ENCODE data around the gene ACTL9. TPM values are rescaled to one million over a fixed set of nuclear protein-coding genes. Genes with fewer than 3 reads are reported as not detected.

The ACTL9 gene
- polyA plus RNA-seq, 1 experiment, result not detected

DNA sequence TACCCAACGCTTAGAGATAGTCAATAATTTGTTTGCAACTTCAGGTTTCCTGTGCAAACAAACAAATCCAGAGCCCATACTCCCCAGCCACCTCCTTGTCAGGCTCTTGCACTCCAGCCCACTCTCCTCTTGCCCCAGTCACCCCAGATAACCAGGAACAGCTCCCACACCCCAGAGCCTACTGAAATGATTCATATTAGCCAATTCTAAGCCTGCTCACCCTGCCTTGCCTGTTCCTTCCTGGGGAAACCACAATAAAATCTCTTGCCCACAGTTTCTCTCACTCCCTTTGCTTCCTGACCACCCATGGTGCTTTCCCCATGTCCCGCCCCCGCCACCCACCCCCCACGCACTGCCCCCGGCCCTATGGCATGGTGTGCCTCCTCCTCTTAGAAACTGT is 3.8 kb upstream of the ACTL9 start:
- TF ChIP-seq CTCF (IDR thresholded peaks at IDR 0.05; ENCODE audit: insufficient read depth, low read depth, low read length), result no peak
- ChIA-PET POLR2A (no interaction called here), CTCF (no interaction called here)
- no peak for DNase-seq (ENCODE audit: low read depth)
- no peaks in the 10 kb centered on the region for H3K36me3 ChIP-seq (ENCODE audit: control insufficient read depth, insufficient read depth, low read length)
- no peaks in the 10 kb centered on the region for H3K27me3 ChIP-seq (ENCODE audit: control insufficient read depth, insufficient read depth, low read length)
- no peak overlapping the region for H3K4me3 ChIP-seq (ENCODE audit: low read depth, low read length)

DNA sequence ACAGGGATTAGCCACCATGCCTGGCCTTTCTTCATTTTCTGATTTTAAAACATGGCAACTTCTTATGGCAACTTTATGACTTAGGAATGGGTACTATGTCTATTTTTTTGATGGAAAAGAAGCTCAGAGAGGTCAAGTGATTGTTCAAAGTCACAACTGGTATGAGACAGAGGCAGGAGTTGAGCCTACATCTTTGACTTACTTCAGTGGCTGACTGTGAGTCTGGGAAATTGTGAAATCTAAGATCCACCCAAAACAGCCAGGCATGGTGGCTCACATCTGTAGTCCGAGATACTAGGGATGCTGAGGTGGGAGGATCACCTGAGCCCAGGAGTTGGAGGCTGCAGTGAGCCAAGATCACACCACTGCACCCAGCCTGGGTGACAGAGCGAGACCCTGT is 2.4 kb upstream of the ACTL9 start:
- no peak for DNase-seq (ENCODE audit: low read depth)
- no peaks in the 10 kb centered on the region for H3K36me3 ChIP-seq (ENCODE audit: control insufficient read depth, insufficient read depth, low read length)
- POLR2A ChIA-PET, result no interaction called here
- no peaks in the 10 kb centered on the region for H3K27me3 ChIP-seq (ENCODE audit: control insufficient read depth, insufficient read depth, low read length)
- TF ChIP-seq CTCF (IDR thresholded peaks at IDR 0.05; ENCODE audit: insufficient read depth, low read depth, low read length), result no peak
- no peak overlapping the region for H3K4me3 ChIP-seq (ENCODE audit: low read depth, low read length)
- CTCF ChIA-PET, result no interaction called here

DNA sequence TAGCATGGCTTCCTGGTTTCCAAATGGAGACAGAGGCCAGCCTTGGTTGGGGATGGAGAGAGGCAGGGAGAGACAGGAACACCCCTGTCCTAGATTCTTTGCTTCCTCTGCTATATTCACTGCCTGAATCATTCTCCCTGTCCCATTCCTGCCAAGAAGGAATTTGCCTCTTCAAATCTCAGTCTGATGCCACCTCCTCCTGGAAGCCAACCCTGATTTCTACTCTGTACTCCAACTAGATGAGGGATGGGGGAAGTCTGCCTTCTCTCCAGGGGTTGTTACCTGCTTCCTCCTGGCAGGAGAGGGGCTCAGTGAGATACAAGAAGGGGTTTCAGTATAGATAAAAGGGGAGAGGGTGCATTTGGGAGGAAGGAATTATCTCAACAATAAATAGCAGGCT is 1.3 kb upstream of the ACTL9 start:
- CTCF ChIA-PET, result no interaction called here

DNA sequence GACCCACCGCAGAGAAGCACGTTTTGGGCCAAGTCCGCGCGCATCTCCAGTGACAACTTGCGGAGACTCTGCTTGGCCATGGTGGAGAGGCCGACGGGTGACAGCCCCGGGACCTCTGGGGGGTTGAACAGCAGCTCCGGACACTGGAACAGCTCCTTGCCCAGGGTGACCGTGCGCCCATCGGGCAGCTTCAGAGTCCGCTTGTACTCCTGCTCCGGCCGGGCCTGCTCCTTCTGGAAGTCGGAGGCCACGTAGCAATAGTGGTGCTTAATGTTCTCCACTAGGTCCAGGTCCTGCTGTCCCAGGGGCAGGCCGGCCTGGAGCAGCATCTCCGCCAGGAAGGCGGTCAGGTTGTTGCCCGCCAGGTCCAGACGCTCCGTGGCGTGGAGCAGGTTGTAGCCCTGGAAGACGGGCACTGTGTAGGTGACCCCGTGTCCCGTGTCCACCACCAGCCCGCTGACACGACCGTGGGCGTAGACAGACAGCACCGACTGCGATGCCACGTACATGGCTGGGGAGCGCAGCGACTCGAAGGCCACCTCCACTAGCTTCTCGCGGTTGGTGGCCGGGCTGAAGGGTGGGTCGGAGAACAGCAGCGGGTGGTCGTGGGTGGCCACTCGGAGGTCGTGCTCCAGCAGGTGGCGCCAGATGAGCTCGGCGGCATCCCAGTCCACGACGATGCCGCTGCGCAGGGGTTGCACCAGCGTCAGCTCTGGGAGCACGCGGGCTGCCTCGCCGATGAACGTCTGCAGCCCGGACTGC is 743 bp downstream of the ACTL9 start:
- ChIA-PET POLR2A (no interaction called here), CTCF (interaction anchor here (0.6 kb wide), 1 partner anchor 594 kb away, joined by 3 read pairs; no protein-coding TSS in a partner anchor)
- no peak for DNase-seq (ENCODE audit: low read depth)
- Histone ChIP-seq H3K4me3 (ENCODE audit: low read depth, low read length) (no peak overlapping the region), H3K36me3 (ENCODE audit: control insufficient read depth, insufficient read depth, low read length) (no peaks in the 10 kb centered on the region), H3K27me3 (ENCODE audit: control insufficient read depth, insufficient read depth, low read length) (no peaks in the 10 kb centered on the region)
- TF ChIP-seq CTCF (IDR thresholded peaks at IDR 0.05; ENCODE audit: insufficient read depth, low read depth, low read length), result no peak

More for the DNA sequence above, 1.3 kb upstream of the ACTL9 start:
- POLR2A ChIA-PET, result no interaction called here
- TF ChIP-seq CTCF (IDR thresholded peaks at IDR 0.05; ENCODE audit: insufficient read depth, low read depth, low read length), result no peak
- no peak overlapping the region for H3K4me3 ChIP-seq (ENCODE audit: low read depth, low read length)
- no peaks in the 10 kb centered on the region for H3K36me3 ChIP-seq (ENCODE audit: control insufficient read depth, insufficient read depth, low read length)
- no peaks in the 10 kb centered on the region for H3K27me3 ChIP-seq (ENCODE audit: control insufficient read depth, insufficient read depth, low read length)
- no peak for DNase-seq (ENCODE audit: low read depth)

DNA sequence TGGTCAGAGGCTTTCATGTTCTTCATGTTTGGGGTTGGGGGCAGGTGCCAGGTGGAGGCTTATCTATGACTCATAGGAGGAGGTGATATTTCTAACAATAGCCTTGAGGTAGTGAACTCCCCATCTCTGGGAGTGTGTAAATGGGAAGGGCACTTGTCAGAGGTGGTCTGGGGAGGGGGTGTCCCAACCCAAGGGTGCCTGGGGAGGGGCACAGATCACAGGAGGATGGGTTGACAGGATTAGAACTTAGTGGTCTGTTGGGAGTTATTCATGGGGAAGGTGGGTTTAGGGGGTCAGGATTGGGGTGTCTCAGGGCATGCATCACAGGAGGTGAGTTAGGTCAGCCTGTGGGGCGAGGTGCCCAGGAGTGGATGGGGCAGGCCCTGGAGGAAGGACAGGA is 1.6 kb downstream of the ACTL9 start:
- no peaks in the 10 kb centered on the region for H3K27me3 ChIP-seq (ENCODE audit: control insufficient read depth, insufficient read depth, low read length)
- POLR2A ChIA-PET, result no interaction called here
- no peak overlapping the region for H3K4me3 ChIP-seq (ENCODE audit: low read depth, low read length)
- no peak for TF ChIP-seq CTCF (IDR thresholded peaks at IDR 0.05; ENCODE audit: insufficient read depth, low read depth, low read length)
- H3K36me3 ChIP-seq (ENCODE audit: control insufficient read depth, insufficient read depth, low read length), result no peaks in the 10 kb centered on the region
- CTCF ChIA-PET, result interaction anchor here (0.6 kb wide), 1 partner anchor 593 kb away, joined by 3 read pairs; no protein-coding TSS in a partner anchor
- DNase-seq (ENCODE audit: low read depth), result no peak
